ENCODE data around the gene NCS1.

Gene NCS1

GRCh38 chr9:130263601-130264413 lies 91.6 kb downstream of the NCS1 start:
- DNase-seq (ENCODE audit: low read depth, low spot score), result no peak
- no peak overlapping the region for H3K9ac ChIP-seq (ENCODE audit: insufficient read length)
- H3K4me3 ChIP-seq, result no peak overlapping the region
- no peak for TF ChIP-seq EZH2 (IDR thresholded peaks at IDR 0.05)
- TF ChIP-seq FOXP2 (optimal IDR thresholded peaks at IDR 0.05; ENCODE audit: control extremely low read depth, extremely low read length, insufficient read depth), result no peak
- no peak for TF ChIP-seq POLR2AphosphoS5 (IDR thresholded peaks at IDR 0.05; ENCODE audit: borderline replicate concordance, low read depth, low read length)
- H3K36me3 ChIP-seq (ENCODE audit: insufficient read depth, low read length), result no peaks in the 10 kb centered on the region
- H3K27ac ChIP-seq, result no peak overlapping the region
- no peaks in the 10 kb centered on the region for H3K9me3 ChIP-seq (ENCODE audit: low read depth, low read length)

GRCh38 chr9:130264414-130265350 lies 92.5 kb downstream of the NCS1 start:
- TF ChIP-seq FOXP2 (optimal IDR thresholded peaks at IDR 0.05; ENCODE audit: control extremely low read depth, extremely low read length, insufficient read depth), result no peak
- no peak for TF ChIP-seq POLR2AphosphoS5 (IDR thresholded peaks at IDR 0.05; ENCODE audit: borderline replicate concordance, low read depth, low read length)
- no peak for TF ChIP-seq EZH2 (IDR thresholded peaks at IDR 0.05)
- no peak overlapping the region for H3K9ac ChIP-seq (ENCODE audit: insufficient read length)
- no peaks in the 10 kb centered on the region for H3K9me3 ChIP-seq (ENCODE audit: low read depth, low read length)
- H3K36me3 ChIP-seq (ENCODE audit: insufficient read depth, low read length), result no peaks in the 10 kb centered on the region
- no peak overlapping the region for H3K27ac ChIP-seq
- no peak for DNase-seq (ENCODE audit: low read depth, low spot score)
- H3K4me3 ChIP-seq, result no peak overlapping the region

DNA sequence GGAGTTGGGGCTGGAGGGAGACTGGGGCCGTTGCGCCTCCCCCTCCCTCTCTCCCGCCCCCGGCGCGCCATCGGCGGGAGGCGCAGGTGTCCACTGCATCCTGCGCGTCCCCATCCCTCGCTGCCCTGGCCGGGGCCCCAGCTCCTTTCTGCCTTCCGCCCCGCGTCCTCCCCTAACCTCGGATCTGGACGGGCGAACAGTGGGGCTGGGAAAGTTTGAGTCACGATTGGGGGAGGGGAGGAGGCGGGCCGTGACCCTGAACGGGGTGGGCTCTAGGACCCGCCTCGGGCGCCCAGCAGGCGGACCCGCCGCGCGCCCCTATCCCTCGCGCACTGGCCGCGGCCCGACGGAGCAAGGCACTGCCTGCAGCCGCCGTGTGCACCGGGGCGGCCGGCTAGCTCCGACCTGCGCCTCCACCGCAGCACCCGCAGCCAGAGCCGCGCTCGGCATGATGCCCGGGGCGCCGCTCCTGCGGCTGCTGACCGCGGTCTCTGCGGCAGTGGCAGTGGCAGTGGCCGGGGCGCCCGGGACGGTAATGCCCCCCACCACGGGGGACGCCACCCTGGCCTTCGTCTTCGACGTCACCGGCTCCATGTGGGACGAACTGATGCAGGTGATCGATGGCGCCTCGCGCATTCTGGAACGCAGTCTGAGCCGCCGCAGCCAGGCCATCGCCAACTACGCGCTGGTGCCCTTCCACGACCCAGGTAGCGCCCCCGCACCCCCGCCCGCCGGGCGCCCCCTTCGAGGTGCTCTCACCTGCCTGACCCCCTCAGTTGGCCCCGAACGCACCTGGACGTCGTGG lies 93.4 kb downstream of the NCS1 start, which contains the start of gene HMCN2:
HMCN2 (plus strand) TSS at position 330 of the 805 bp plus-strand sequence; CDS start at position 449, 119 bp downstream.
- DNase-seq (ENCODE audit: low read depth, low spot score), result no peak
- Histone ChIP-seq H3K36me3 (ENCODE audit: insufficient read depth, low read length) (no peaks in the 10 kb centered on the region), H3K9me3 (ENCODE audit: low read depth, low read length) (no peaks in the 10 kb centered on the region), H3K9ac (ENCODE audit: insufficient read length) (no peak within 1 kb of the TSS), H3K27ac (no peak within 1 kb of the TSS), H3K4me3 (peak within 1 kb of the TSS; percentile 15; the same call in 1 of the 2 replicates)
- peak; percentile 38 for TF ChIP-seq EZH2 (IDR thresholded peaks at IDR 0.05)
- TF ChIP-seq FOXP2 (optimal IDR thresholded peaks at IDR 0.05; ENCODE audit: control extremely low read depth, extremely low read length, insufficient read depth), result no peak

GRCh38 chr9:130266236-130267098 lies 94.3 kb downstream of the NCS1 start:
- Histone ChIP-seq H3K27ac (no peak overlapping the region), H3K9me3 (ENCODE audit: low read depth, low read length) (no peaks in the 10 kb centered on the region), H3K9ac (ENCODE audit: insufficient read length) (no peak overlapping the region), H3K4me3 (no peak overlapping the region), H3K36me3 (ENCODE audit: insufficient read depth, low read length) (no peaks in the 10 kb centered on the region)
- DNase-seq (ENCODE audit: low read depth, low spot score), result no peak
- TF ChIP-seq POLR2AphosphoS5 (IDR thresholded peaks at IDR 0.05; ENCODE audit: borderline replicate concordance, low read depth, low read length), result no peak
- no peak for TF ChIP-seq FOXP2 (optimal IDR thresholded peaks at IDR 0.05; ENCODE audit: control extremely low read depth, extremely low read length, insufficient read depth)
- TF ChIP-seq EZH2 (IDR thresholded peaks at IDR 0.05), result no peak

GRCh38 chr9:130267930-130268329 lies 95.7 kb downstream of the NCS1 start:
- no peaks in the 10 kb centered on the region for H3K9me3 ChIP-seq (ENCODE audit: low read depth, low read length)
- no peak overlapping the region for H3K4me3 ChIP-seq
- H3K27ac ChIP-seq, result no peak overlapping the region
- no peak for DNase-seq (ENCODE audit: low read depth, low spot score)
- H3K36me3 ChIP-seq (ENCODE audit: insufficient read depth, low read length), result no peaks in the 10 kb centered on the region
- no peak overlapping the region for H3K9ac ChIP-seq (ENCODE audit: insufficient read length)
- no peak for TF ChIP-seq EZH2 (IDR thresholded peaks at IDR 0.05)
- no peak for TF ChIP-seq FOXP2 (optimal IDR thresholded peaks at IDR 0.05; ENCODE audit: control extremely low read depth, extremely low read length, insufficient read depth)
- TF ChIP-seq POLR2AphosphoS5 (IDR thresholded peaks at IDR 0.05; ENCODE audit: borderline replicate concordance, low read depth, low read length), result no peak

DNA sequence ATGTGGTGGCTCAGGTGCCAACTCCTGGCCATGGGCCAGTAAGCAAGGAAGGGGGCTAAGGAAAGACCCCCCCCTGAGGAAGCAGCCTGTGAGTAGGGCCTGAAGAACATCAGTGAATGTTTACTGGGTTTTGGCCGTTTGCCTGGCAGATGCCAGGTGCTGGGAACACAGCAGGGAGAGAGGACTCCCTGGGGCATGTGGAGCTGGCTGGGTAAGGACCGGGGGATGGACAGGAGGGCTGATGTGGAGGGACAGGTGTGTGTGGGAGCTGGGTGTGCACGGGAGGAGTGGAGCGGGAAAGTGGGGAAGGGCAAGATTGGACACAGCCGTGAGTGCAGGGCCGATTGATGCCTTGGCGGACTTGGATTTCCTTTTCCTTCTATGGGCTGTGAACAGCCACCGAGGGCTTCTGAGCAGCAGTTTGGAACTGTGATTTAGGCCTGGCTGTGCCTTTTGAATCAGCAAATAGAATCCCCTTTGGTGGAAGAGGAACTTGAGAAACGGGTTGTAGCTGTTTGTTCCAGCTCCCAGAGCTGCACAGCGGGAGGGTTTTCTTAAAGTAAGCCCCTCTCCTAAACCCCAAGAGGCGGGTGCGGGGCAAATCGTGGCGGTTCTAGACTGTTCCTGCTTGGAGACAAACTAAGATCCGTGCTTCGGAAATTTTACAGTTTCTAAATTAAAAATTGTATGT lies 96.5 kb downstream of the NCS1 start:
- no peak for DNase-seq (ENCODE audit: low read depth, low spot score)
- Histone ChIP-seq H3K27ac (no peak overlapping the region; the same call in 1 of the 2 replicates), H3K9ac (ENCODE audit: insufficient read length) (no peak overlapping the region)

GRCh38 chr9:130271473-130271872 lies 99.3 kb downstream of the NCS1 start:
- Histone ChIP-seq H3K27ac (no peak overlapping the region), H3K36me3 (ENCODE audit: insufficient read depth, low read length) (no peaks in the 10 kb centered on the region), H3K4me3 (no peak overlapping the region), H3K9ac (ENCODE audit: insufficient read length) (no peak overlapping the region), H3K9me3 (ENCODE audit: low read depth, low read length) (no peaks in the 10 kb centered on the region)
- DNase-seq (ENCODE audit: low read depth, low spot score), result no peak
- TF ChIP-seq EZH2 (IDR thresholded peaks at IDR 0.05) (no peak), FOXP2 (optimal IDR thresholded peaks at IDR 0.05; ENCODE audit: control extremely low read depth, extremely low read length, insufficient read depth) (no peak), POLR2AphosphoS5 (IDR thresholded peaks at IDR 0.05; ENCODE audit: borderline replicate concordance, low read depth, low read length) (no peak)

More for the DNA sequence above, 96.5 kb downstream of the NCS1 start:
- H3K36me3 ChIP-seq (ENCODE audit: insufficient read depth, low read length), result no peaks in the 10 kb centered on the region
- no peaks in the 10 kb centered on the region for H3K9me3 ChIP-seq (ENCODE audit: low read depth, low read length)
- no peak overlapping the region for H3K4me3 ChIP-seq
- no peak for TF ChIP-seq EZH2 (IDR thresholded peaks at IDR 0.05)
- no peak for TF ChIP-seq FOXP2 (optimal IDR thresholded peaks at IDR 0.05; ENCODE audit: control extremely low read depth, extremely low read length, insufficient read depth)
- no peak for TF ChIP-seq POLR2AphosphoS5 (IDR thresholded peaks at IDR 0.05; ENCODE audit: borderline replicate concordance, low read depth, low read length)
